ENCODE measurements around the gene ARHGAP6. TPM values are rescaled to one million over a fixed set of nuclear protein-coding genes. Genes with fewer than 3 reads are reported as not detected.

Gene ARHGAP6
- total RNA-seq, 2 experiments from 2014 or later = not detected

DNA sequence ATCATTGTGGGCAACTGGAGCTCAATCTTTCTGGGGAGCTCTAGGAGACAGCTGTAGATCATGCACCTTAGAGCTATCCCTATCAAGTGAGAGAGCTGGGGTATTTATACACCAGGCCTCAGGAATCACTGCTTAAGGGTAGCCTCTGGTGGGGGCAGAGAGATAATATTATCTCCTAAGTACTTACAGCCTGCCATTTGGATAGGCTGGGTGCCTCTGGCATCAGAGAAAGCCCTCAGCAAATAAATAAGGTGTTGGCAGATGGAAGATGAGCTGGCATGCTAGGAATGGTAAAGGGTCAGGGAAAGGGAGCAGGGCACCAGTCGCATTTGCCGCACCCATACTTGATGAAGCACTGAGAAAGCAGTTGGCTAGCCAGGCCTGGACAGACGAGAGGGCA is 478.7 kb downstream of the ARHGAP6 start:
- Mint-ChIP-seq H3K4me1 (ENCODE audit: low read depth) (no peaks in the 10 kb centered on the region), H3K27me3 (ENCODE audit: low read depth) (no peaks in the 10 kb centered on the region), H3K36me3 (ENCODE audit: low read depth) (no peaks in the 10 kb centered on the region), H3K27ac (no peak overlapping the region), H3K9me3 (ENCODE audit: insufficient read depth) (no peaks in the 10 kb centered on the region), H3K4me3 (no peak overlapping the region)
- POLR2A ChIA-PET = no interaction called here
- no peak for DNase-seq
- CTCF ChIA-PET = no interaction called here
- no peak for ATAC-seq

DNA sequence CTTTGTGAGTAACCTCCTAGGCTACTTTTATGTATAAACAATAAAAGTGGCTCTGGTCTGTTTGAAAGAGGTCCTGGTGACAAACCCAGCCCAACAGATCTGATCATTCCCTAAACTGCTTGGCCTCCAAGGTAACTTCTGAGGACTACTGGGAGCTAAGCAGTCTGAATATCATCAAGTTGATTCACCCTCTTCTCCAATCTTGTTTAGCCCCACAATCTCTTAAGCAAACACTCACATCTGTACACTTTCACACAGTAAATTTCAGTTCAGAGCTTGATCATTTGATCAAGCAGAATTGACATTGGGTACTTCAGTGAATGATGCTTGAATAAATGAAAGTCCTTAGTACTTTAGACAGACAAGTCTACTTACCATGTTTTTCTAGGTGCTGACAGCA is 479.9 kb downstream of the ARHGAP6 start:
- CTCF ChIA-PET = no interaction called here
- POLR2A ChIA-PET = no interaction called here
- Mint-ChIP-seq H3K36me3 (ENCODE audit: low read depth) (no peaks in the 10 kb centered on the region), H3K4me3 (no peak overlapping the region), H3K4me1 (ENCODE audit: low read depth) (no peaks in the 10 kb centered on the region), H3K27me3 (ENCODE audit: low read depth) (no peaks in the 10 kb centered on the region), H3K9me3 (ENCODE audit: insufficient read depth) (no peaks in the 10 kb centered on the region), H3K27ac (no peak overlapping the region)
- DNase-seq (no peak), ATAC-seq (no peak)

DNA sequence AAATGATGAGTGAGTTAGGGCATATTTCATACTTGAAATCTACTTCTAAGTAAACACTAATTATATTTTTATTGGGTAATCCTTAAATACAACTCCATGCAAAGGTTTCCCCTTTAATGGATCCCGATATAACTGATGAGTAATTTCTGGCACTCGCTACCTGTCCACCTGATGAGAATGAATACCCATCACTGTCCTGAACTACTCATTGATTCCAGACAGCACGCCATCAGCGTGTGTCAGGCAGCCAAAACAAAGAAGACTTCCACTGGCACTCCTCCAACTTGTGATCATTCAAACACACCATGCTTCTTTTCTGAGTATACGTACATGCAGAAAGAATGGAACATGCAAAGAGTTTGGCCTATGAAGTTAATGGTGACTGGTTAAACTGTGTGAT is 485.1 kb downstream of the ARHGAP6 start:
- no peak overlapping the region for H3K27ac Mint-ChIP-seq
- DNase-seq = no peak
- H3K27me3 Mint-ChIP-seq (ENCODE audit: low read depth) = no peaks in the 10 kb centered on the region
- no peaks in the 10 kb centered on the region for H3K4me1 Mint-ChIP-seq (ENCODE audit: low read depth)
- H3K4me3 Mint-ChIP-seq = no peak overlapping the region
- ChIA-PET POLR2A (no interaction called here), CTCF (no interaction called here)
- ATAC-seq = no peak
- no peaks in the 10 kb centered on the region for H3K36me3 Mint-ChIP-seq (ENCODE audit: low read depth)
- no peaks in the 10 kb centered on the region for H3K9me3 Mint-ChIP-seq (ENCODE audit: insufficient read depth)

DNA sequence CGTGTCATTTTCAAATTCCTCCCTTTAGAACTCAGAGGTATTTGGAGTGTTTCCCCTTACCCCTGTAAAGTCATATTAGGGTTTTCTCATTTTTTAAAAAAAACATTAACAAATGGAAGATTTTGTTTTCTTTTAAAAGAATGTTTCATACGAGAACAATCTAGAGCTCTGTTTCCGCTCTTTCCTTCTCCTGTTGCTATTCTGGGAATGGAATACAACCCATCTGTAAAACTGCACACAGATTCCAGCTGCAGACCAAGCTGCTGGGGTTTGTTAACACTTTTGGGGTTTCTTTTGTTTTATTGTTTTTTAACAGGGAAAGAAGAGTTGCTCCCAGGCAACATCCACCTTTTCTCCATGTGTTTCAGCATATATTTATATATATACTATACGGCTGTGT is 493.3 kb downstream of the ARHGAP6 start:
- Mint-ChIP-seq H3K27ac (no peak overlapping the region), H3K4me3 (no peak overlapping the region), H3K27me3 (ENCODE audit: low read depth) (peaks cover 4% of the 10 kb centered on the region), H3K36me3 (ENCODE audit: low read depth) (no peaks in the 10 kb centered on the region), H3K9me3 (ENCODE audit: insufficient read depth) (no peaks in the 10 kb centered on the region), H3K4me1 (ENCODE audit: low read depth) (no peaks in the 10 kb centered on the region)
- ChIA-PET CTCF (no interaction called here), POLR2A (no interaction called here)
- DNase-seq (no peak), ATAC-seq (no peak)

DNA sequence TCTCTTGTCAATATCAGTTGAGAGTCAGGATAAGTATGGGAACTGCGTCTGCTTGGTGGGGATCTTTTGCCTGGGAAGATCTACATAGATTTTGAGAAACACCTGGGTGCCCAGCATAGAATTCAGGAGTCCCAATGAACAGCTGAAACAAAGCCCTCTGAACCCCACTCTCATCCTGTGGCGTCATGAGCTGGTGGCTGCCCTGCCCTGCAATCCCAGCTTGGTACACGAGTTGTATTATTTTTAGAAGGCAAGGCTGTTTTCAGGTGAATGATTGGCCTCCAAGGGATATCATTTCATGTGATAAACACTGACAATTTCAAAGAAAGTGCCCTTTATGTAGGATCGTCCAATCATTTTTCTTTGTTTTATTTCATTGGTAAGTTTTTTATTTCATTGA is 493.8 kb downstream of the ARHGAP6 start:
- no peak for DNase-seq
- no peaks in the 10 kb centered on the region for H3K9me3 Mint-ChIP-seq (ENCODE audit: insufficient read depth)
- POLR2A ChIA-PET = no interaction called here
- no peak overlapping the region for H3K27ac Mint-ChIP-seq
- H3K4me1 Mint-ChIP-seq (ENCODE audit: low read depth) = no peaks in the 10 kb centered on the region
- no peak overlapping the region for H3K4me3 Mint-ChIP-seq
- CTCF ChIA-PET = no interaction called here
- H3K27me3 Mint-ChIP-seq (ENCODE audit: low read depth) = peaks cover 4% of the 10 kb centered on the region
- ATAC-seq = no peak
- H3K36me3 Mint-ChIP-seq (ENCODE audit: low read depth) = no peaks in the 10 kb centered on the region

DNA sequence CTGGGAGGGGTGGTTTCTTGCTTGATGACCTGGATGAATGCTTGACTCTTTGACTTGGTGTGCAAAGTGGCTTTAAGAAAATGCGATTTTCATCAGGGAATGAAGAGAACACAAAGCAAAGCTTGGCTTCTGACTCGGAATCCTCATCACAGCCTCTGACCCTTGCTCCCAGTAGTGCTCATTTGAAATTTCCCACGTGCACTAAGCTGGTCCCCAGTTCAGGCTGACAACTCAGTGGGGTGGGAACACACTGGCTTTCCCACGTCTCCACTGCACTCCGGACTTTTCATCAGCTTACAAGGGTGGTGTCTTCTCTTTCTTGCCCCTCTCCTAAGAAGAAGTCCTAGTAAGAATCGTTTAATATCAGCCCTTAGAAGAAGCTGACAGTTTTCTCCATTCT is 501.3 kb downstream of the ARHGAP6 start:
- no peaks in the 10 kb centered on the region for H3K36me3 Mint-ChIP-seq (ENCODE audit: low read depth)
- DNase-seq (no peak), ATAC-seq (no peak)
- ChIA-PET POLR2A (no interaction called here), CTCF (no interaction called here)
- peaks cover 4% of the 10 kb centered on the region for H3K27me3 Mint-ChIP-seq (ENCODE audit: low read depth)
- no peak overlapping the region for H3K27ac Mint-ChIP-seq
- H3K4me1 Mint-ChIP-seq (ENCODE audit: low read depth) = no peaks in the 10 kb centered on the region
- H3K4me3 Mint-ChIP-seq = no peak overlapping the region
- H3K9me3 Mint-ChIP-seq (ENCODE audit: insufficient read depth) = no peaks in the 10 kb centered on the region

DNA sequence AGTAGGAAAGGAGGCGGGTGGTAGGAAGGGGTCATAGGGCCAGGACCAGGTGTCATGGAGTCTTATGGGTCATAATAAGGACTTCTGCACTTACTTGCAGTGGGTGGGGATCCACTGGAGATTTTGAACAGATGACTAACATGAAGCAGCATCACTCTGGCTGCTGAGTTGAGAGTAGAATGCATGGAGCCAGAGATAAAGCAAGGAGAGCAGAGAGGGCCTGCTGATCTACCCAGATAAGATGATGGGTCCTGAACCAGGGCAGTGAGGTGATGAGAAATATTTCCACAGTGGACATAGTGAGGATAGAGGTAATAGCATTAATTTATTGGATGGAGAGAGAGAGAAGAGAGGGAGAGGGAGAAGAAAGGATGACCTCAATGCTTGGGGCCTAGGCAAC is 506.6 kb downstream of the ARHGAP6 start:
- no peaks in the 10 kb centered on the region for H3K9me3 Mint-ChIP-seq (ENCODE audit: insufficient read depth)
- ChIA-PET POLR2A (no interaction called here), CTCF (no interaction called here)
- ATAC-seq (no peak), DNase-seq (no peak)
- no peak overlapping the region for H3K27ac Mint-ChIP-seq
- H3K27me3 Mint-ChIP-seq (ENCODE audit: low read depth) = no peaks in the 10 kb centered on the region
- H3K4me3 Mint-ChIP-seq = no peak overlapping the region
- H3K36me3 Mint-ChIP-seq (ENCODE audit: low read depth) = no peaks in the 10 kb centered on the region
- no peaks in the 10 kb centered on the region for H3K4me1 Mint-ChIP-seq (ENCODE audit: low read depth)

DNA sequence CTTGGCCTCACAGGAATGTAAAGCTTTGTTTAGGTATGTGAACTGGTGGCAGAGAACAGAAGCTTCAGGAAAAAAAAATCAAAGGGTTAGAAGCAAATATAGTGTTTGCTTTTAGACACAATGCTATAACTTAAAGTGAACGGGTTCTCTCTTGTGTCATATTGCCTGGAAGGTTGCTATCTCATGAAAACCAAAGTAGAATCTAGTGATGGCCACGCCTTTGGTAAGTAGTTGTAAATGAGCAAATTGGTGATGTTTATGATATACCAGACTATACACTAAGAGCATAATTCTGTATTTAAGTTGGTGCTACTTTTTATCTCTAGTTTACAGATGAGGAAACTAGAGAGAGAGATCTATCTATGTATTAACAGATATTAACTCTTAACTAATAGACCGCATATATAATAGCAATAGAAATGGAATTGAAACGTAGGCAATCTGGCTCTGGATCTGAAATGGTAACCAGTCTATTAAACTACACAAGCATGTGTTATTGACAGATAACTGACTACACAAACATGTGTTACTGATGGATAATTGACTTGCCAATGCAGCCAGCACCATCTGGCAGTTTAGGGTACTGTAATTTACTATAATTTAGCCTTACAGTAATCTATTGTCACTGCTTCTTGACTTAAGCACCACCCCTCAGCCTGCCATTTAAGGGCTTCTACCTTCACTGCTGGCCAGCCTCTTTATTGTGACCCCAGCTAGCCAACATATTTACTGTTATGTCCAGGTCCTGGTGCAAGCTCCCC is 513.7 kb downstream of the ARHGAP6 start:
- Mint-ChIP-seq H3K27ac (no peak overlapping the region), H3K4me3 (no peak overlapping the region), H3K9me3 (ENCODE audit: insufficient read depth) (no peaks in the 10 kb centered on the region), H3K36me3 (ENCODE audit: low read depth) (no peaks in the 10 kb centered on the region), H3K27me3 (ENCODE audit: low read depth) (no peaks in the 10 kb centered on the region), H3K4me1 (ENCODE audit: low read depth) (no peaks in the 10 kb centered on the region)
- ChIA-PET POLR2A (no interaction called here), CTCF (no interaction called here)
- DNase-seq (no peak), ATAC-seq (no peak)

DNA sequence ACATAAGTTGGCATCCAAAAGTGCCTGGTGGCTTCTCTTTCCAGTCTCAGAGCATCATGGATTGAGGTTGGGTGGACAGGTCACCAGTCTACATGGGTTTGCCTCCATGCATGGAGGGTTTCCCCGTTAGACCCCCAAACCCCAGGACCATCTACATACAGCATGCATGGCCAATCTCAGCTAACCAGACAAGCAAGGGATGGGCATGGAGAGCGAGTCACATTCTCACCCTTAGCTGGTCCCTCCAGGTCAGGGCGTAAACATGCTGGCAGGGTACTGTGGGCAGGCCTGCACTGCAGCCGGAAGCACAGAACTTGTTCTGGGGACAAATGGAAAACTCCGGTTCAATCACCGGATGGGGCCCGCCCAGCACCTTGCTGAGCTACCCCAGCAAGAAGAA is 517.3 kb downstream of the ARHGAP6 start:
- no peak overlapping the region for H3K4me3 Mint-ChIP-seq
- DNase-seq = no peak
- H3K9me3 Mint-ChIP-seq (ENCODE audit: insufficient read depth) = no peaks in the 10 kb centered on the region
- ChIA-PET CTCF (no interaction called here), POLR2A (no interaction called here)
- no peak overlapping the region for H3K27ac Mint-ChIP-seq
- H3K4me1 Mint-ChIP-seq (ENCODE audit: low read depth) = no peaks in the 10 kb centered on the region
- ATAC-seq = no peak
- H3K27me3 Mint-ChIP-seq (ENCODE audit: low read depth) = no peaks in the 10 kb centered on the region
- no peaks in the 10 kb centered on the region for H3K36me3 Mint-ChIP-seq (ENCODE audit: low read depth)

DNA sequence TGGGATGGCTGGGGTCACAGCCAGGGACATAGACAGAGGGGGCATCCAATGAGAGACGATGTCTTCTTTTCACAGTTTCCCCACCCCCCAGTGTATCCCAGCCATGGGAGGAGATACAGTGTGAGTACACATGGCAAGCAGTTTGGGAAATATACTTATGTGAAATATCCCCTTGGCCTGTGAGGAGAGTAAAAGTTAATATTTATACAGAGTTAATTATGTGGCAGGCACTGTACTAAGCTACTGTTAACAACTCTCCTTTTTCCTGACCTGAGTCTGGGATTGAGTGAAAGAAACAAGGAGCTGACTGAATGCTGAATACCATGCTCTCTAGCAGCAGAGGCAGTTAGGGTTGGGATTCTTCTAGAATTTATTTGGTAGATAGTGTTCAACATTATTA is 519.3 kb downstream of the ARHGAP6 start:
- POLR2A ChIA-PET = no interaction called here
- CTCF ChIA-PET = no interaction called here
- ATAC-seq (no peak), DNase-seq (no peak)
- no peaks in the 10 kb centered on the region for H3K9me3 Mint-ChIP-seq (ENCODE audit: insufficient read depth)
- no peak overlapping the region for H3K4me3 Mint-ChIP-seq
- no peaks in the 10 kb centered on the region for H3K27me3 Mint-ChIP-seq (ENCODE audit: low read depth)
- no peaks in the 10 kb centered on the region for H3K36me3 Mint-ChIP-seq (ENCODE audit: low read depth)
- no peaks in the 10 kb centered on the region for H3K4me1 Mint-ChIP-seq (ENCODE audit: low read depth)
- no peak overlapping the region for H3K27ac Mint-ChIP-seq

DNA sequence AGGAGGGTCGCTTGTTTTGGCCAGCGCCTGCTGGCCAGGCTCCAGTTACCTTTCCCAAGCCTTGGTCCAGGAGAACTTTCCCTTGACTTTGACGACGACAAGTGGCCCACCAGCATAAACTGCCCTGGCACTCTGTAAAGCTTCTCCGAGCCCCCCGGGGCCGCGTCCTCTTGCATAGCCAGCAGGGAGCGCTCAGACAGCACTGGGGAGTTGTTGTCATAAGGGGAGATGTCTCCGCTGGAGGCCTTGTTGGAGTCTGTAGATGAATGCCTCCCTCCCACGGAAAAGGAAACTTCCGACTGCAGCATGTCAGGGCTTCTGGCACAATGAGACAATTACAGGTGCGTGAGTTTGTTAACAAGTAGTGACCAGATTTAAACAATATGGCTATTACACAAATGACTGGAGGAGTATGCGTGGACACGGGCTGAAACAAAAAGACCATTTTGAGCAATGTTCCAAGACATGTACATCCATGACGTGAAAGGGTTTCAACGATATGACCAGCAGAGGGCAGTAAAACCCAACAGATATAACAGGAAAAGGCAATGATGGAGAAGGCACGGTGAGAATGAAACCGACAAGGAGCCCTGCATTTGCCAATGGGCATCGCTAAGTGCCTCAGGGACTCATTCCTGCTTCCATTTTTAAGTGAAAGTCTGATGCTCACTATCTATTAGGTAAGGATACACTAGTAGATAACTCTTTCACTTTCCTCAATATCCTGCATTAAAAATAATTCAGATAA is 521.6 kb downstream of the ARHGAP6 start:
- Mint-ChIP-seq H3K36me3 (ENCODE audit: low read depth) (no peaks in the 10 kb centered on the region), H3K4me1 (ENCODE audit: low read depth) (no peaks in the 10 kb centered on the region), H3K4me3 (no peak overlapping the region), H3K27ac (no peak overlapping the region), H3K27me3 (ENCODE audit: low read depth) (no peaks in the 10 kb centered on the region), H3K9me3 (ENCODE audit: insufficient read depth) (no peaks in the 10 kb centered on the region)
- ATAC-seq (peak; percentile 76), DNase-seq (peak; percentile 67)
- CTCF ChIA-PET = no interaction called here
- POLR2A ChIA-PET = no interaction called here

DNA sequence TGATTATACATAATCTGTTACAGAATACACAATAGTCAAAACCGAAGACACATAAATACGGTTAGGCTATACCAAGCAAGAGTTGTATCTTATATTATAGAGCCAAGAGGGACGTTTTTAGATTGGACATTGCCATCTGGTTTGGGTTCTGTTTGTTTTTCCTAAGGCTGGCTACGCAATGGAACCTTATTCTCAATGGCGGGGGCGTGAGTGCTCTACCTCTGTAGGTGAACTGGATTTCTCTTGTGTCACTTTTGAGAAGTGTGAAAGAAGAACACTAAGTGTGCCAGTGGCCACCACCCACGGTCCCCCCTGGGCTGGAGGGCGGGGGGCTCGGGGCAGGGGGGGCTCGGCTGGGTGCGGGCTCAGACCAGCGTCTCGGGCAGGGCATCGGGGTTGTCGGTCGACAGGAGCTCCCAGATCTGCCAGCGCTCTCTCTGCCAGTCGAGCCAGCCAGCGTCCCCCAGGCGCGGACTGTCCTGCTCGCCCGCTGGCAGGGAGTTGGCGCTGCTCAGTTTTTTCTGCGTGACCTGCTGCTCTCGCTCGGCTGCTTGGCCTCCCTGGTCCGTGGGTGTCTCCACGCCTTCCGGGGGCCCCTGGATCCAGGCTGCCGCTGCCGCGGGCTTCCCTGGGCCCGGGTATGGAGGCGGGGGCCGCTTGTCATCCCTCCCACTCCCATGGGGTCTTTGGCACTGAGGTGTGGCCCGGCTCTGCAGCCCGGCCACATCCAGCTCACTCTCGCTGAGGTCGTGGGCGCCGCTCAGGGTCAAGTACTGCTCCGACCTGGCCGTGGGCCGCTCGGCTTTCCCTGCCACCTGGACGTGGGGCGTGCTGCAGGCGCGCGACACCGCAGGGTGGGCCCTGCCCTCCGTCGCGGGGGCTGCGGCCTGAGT is 527.0 kb downstream of the ARHGAP6 start:
- CTCF ChIA-PET = no interaction called here
- H3K27ac Mint-ChIP-seq = no peak overlapping the region
- POLR2A ChIA-PET = no interaction called here

More for the DNA sequence above, 527.0 kb downstream of the ARHGAP6 start:
- Mint-ChIP-seq H3K4me1 (ENCODE audit: low read depth) (no peaks in the 10 kb centered on the region), H3K36me3 (ENCODE audit: low read depth) (no peaks in the 10 kb centered on the region), H3K4me3 (no peak overlapping the region), H3K27me3 (ENCODE audit: low read depth) (no peaks in the 10 kb centered on the region), H3K9me3 (ENCODE audit: insufficient read depth) (no peaks in the 10 kb centered on the region)
- ATAC-seq = no peak
- no peak for DNase-seq

All from activated CD8-positive, alpha-beta T cell treated with anti-CD3 and anti-CD28 coated beads, Interleukin-2, amount 10 ng/mL, durations not matched to agents 7 days and 5 days (primary cell).